ENCODE measurements around the gene HTRA2.
"Not testable (repeated sequence)": the region's sequence is repeated elsewhere in the genome, so short reads cannot be mapped to it uniquely, and the experiment has no call there.

The HTRA2 gene

GRCh38 chr2:74529357-74530238 is at the start of gene HTRA2, which contains the start of gene AUP1:
HTRA2 (plus strand) TSS chr2:74529933; CDS start chr2:74530007, 74 bp downstream.
AUP1 (minus strand) TSS chr2:74529706; CDS start chr2:74529629, 77 bp downstream.
- DNase-seq (ENCODE audit: low read depth), result peak; percentile 97
- H3K4me3 ChIP-seq (ENCODE audit: low read length), result peak within 1 kb of the TSS; percentile 96
- TF ChIP-seq CTCF (conservative IDR thresholded peaks at IDR 0.05; ENCODE audit: low read depth, low read length), result no peak

GRCh38 chr2:74481431-74481830 is 48.3 kb upstream of the HTRA2 start:
- peak overlapping the region; percentile 84 for H3K4me3 ChIP-seq (ENCODE audit: low read length)
- DNase-seq (ENCODE audit: low read depth), result no peak
- TF ChIP-seq CTCF (conservative IDR thresholded peaks at IDR 0.05; ENCODE audit: low read depth, low read length), result no peak

GRCh38 chr2:74481961-74482800 is 47.6 kb upstream of the HTRA2 start:
- no peak for TF ChIP-seq CTCF (conservative IDR thresholded peaks at IDR 0.05; ENCODE audit: low read depth, low read length)
- no peak for DNase-seq (ENCODE audit: low read depth)
- H3K4me3 ChIP-seq (ENCODE audit: low read length), result peak overlapping the region; percentile 84

- peak; percentile 83 for DNase-seq (ENCODE audit: low read depth)
- TF ChIP-seq CTCF (conservative IDR thresholded peaks at IDR 0.05; ENCODE audit: low read depth, low read length), result peak; percentile 93
- H3K4me3 ChIP-seq (ENCODE audit: low read length), result peak within 1 kb of the TSS; percentile 84
These were observed 46.7 kb upstream of the HTRA2 start, which contains the start of the genes CCDC142 and TTC31 for GRCh38 chr2:74482801-74483674. CCDC142 (minus strand) TSS chr2:74482998; CDS start chr2:74482837, 161 bp downstream. TTC31 (plus strand) TSS chr2:74483081; CDS start chr2:74483096, 15 bp downstream.

- DNase-seq (ENCODE audit: low read depth), result not testable (repeated sequence)
- H3K4me3 ChIP-seq (ENCODE audit: low read length), result peak overlapping the region; percentile 84
These were observed 46.0 kb upstream of the HTRA2 start for GRCh38 chr2:74483675-74484164.

- no peak for TF ChIP-seq CTCF (conservative IDR thresholded peaks at IDR 0.05; ENCODE audit: low read depth, low read length)
- no peak overlapping the region for H3K4me3 ChIP-seq (ENCODE audit: low read length)
- DNase-seq (ENCODE audit: low read depth), result no peak
These were observed 43.6 kb upstream of the HTRA2 start for GRCh38 chr2:74486141-74486540.

Measured in retinal pigment epithelial cell (primary cell).